GM21360 (cell line): ENCODE results near the gene CBX2.
"Not testable (repeated sequence)": the region's sequence is repeated elsewhere in the genome, so short reads cannot be mapped to it uniquely, and the experiment has no call there.

Experiments used
- ATAC-seq: cut with Tn5 transposase; IDR thresholded peaks from one replicate; pipeline ENCODE4 v1.9.1; 2021; ENCODE audit warnings: mild to moderate bottlenecking, moderate library complexity; ENCODE audit not compliant: unreplicated experiment

CBX2 gene

DNA sequence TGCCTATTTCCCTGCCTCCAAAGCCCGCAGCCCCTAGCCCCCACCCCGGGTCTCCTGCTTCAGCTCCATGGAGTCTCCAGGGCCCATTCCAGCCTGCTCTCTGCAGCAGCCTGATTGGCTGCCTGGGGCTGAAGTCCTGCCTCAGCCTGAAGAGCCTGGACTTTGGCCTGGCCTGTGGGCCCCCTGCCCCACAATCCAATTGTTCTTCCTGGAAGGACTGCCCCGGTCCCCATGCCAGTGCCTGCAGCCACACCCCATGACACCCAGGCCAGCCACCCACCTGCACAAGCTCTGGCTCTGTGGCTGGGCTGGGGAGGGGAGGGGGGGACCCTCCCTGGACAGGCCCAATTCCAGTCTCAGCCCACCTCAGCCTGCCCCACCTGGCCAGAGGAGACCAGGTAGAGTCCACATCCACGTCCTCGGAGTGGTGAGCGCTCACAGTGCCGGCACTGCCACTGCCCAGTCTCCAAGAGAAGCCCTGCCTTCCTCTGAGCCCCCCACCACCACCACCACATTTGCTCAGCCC, 34.9 kb upstream of the CBX2 start:
- no peak for ATAC-seq

- no peak for ATAC-seq
These were observed 34.3 kb upstream of the CBX2 start for GRCh38 chr17:79743614-79744013.

GRCh38 chr17:79745641-79746105, 32.3 kb upstream of the CBX2 start:
- ATAC-seq = no peak

DNA sequence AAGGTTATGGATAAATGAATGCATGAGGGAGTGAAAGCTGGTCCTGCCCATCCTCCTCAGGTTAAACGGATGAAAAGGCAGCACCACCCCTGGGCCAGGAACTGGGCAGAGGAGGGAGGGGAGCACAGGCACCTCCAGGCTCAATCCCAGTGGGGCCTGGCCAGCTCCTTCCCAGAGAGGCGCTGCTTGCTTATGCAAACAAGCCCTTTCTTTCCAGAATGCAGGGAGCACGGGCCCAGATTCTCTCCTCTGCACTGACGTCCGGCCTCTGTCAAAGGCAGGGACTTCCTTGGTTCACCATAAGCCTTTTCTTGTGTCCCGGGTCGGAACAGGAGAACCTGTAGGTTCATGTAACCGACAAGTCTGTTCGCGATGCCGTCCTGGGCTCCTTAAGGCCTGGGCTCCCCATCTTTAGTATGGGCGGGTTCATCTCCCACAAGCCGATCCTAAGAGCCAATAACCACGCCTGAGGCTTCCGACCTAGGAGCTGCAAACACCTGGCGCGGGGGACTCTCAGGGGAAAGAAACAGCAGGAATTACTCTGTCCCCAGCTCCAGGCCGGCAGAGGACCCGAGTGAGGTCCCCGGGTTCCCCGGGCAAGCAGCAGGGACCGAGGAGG, 30.9 kb upstream of the CBX2 start:
- no peak for ATAC-seq

GRCh38 chr17:79747508-79748294, 30.2 kb upstream of the CBX2 start:
- no peak for ATAC-seq

GRCh38 chr17:79748295-79749099, 29.5 kb upstream of the CBX2 start:
- no peak for ATAC-seq

DNA sequence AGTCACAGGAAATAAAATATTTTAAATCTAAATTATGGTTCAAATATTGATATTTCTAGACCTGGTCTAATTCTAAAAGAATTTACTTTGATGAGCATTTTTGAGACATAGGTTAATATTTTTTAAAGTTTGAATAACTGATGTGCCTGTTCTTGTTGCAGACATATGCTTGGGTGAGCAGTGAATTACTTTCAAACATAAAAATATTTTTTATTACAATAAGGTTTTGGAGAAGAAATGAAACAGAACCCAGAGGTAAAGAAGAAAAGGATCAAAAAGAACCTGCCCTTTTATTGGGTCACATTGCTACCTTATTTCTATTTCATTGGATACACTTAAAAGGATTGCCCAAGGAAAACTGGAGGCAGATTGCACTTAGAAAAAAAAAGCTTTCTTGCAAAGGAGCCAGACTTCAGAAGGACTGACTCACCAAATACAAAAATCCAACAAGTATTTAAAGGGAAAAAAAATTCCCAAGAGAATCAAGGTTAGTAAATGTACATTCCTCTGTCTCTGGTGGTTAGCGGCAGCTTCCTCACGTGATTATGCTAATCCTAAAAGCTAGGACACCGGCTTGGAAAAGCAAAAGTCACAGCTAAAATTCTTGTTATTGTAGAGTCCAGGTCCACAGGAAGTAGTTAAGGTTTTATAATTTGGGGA, 28.7 kb upstream of the CBX2 start:
- no peak for ATAC-seq

- ATAC-seq = no peak
These were observed 28.0 kb upstream of the CBX2 start for GRCh38 chr17:79749958-79750357.

DNA sequence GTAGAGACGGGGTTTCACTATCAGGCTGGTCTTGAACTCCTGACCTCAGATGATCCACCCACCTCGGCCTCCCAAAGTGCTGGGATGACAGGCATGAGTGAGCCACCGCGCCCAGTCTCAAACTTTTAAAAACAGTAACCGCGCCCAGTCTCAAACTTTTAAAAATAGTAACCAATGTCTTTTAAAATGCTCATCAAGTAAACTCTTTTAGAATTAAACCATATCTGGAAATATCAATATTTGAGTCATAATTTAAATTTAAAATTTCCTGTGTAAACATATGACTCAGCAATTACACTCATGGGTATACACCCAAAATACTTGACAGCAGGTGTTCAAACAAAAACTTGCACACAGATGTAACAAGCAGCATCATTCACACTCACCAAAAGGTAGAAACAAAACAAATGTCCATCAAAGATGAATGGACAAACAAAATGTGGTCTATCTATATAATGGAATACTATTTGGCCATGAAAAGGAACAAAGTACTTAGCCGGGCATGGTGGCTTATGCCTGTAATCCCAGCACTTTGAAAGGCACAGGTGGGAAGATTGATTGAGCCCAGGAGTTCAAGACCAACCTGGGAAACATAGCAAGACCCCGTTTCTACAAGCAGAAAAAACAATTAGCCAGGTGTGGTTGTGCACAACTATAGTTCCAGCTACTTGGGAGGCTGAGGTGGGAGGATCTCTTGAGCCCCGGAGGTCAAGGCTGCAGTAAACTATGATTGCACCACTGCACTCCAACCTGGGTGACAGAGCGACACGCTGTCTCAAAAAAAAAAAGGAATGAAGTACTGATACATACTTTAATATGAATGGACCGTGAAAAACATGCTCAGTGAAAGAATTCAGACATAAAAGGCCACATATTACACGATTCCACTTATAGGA, 27.1 kb upstream of the CBX2 start:
- no peak for ATAC-seq

DNA sequence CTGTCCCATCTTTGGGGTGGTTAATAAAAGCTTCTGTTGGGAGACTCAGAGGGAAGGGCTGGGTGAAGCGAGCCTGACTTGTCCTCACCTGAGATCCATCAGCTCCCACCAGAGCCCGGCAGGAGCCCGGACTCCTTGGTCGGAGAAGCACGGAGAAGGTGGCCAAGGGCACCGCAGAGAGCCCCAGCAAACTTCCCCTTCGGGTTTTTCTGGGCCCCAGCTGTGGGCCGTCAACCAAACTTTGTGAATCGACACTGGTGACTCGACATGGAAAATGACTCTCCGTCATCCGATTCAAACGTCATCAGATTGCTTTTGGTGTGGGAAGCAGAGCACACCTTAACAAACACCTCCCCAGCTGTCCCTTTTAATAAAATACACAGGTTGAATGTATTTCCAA, 25.8 kb upstream of the CBX2 start:
- no peak for ATAC-seq

- ATAC-seq = no peak
These were observed 23.6 kb upstream of the CBX2 start for GRCh38 chr17:79754370-79754769.

DNA sequence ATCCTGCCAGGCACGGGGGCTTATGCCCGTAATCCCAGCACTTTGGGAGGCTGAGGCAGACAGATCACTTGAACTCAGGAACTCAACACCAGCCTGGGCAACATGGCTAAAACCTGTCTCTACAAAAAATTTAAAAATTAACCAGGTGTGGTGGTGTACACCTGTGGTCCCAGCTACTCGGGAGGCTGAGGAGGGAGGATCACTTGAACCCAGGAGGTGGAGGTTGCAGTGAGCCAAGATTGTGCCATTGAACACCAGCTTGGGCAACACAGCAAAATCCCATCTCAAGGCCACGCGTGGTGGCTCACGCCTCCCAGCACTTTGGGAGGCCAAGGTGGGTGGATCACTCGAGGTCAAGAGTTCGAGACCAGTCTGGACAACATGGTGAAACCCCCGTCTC, 23.0 kb upstream of the CBX2 start:
- not testable (repeated sequence) for ATAC-seq

DNA sequence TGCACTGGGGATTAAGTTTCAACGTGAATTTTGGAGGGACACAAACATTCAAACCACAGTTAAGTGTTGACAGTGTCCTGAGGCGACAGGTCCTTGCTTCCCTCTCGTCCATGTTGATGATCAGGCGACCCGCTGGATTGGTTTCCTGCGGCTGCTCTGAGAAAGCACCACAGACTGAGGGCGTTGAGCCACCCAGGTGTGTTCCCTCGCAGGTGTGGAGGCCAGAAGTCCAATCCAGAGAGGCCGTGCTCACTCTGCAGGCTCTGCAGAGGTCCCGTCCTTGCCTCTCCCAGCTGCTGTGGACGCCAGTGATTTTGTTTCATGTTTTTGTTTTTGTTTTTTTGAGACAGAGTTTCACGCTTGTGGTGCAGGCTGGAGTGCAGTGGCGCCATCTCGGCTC, 22.4 kb upstream of the CBX2 start:
- ATAC-seq = no peak

- ATAC-seq = no peak
These were observed 20.7 kb upstream of the CBX2 start for GRCh38 chr17:79757140-79757745.

GRCh38 chr17:79758271-79758670, 19.7 kb upstream of the CBX2 start:
- no peak for ATAC-seq

- no peak for ATAC-seq
These were observed 17.6 kb upstream of the CBX2 start for GRCh38 chr17:79760197-79760906.

- ATAC-seq = no peak
These were observed 15.9 kb upstream of the CBX2 start for GRCh38 chr17:79761894-79762589.

DNA sequence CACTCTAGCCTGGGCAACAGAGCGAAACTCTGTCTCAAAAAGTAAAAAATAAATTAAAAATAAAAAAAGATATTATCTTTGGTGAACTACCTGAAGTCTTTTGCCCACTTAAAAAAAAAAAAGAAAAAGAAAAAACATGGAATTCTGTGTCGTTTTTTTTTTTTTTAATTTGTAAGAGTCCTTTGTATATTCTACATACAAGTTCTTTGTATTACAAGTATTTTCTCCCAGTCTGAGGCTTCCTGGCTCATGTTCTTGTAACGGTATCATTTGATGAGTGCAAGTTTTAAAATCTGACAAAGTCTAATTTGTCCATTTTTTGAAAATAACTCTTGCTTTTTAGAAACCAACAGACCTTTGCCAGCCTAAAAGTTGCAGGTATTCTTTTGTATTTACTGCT, 12.2 kb upstream of the CBX2 start:
- ATAC-seq = no peak
